ENCODE measurements around the gene PIK3R5.
"Not testable (repeated sequence)": the region's sequence is repeated elsewhere in the genome, so short reads cannot be mapped to it uniquely, and the experiment has no call there.

PIK3R5 gene

GRCh38 chr17:8859027-8859803 is 106.3 kb downstream of the PIK3R5 start:
- DNase-seq (ENCODE audit: low read depth in 2 of 2) = no peak

- DNase-seq (ENCODE audit: low read depth in 2 of 2) = no peak
These were observed 107.6 kb downstream of the PIK3R5 start for GRCh38 chr17:8857919-8858318.

- no peak for DNase-seq (ENCODE audit: low read depth in 2 of 2)
These were observed 108.5 kb downstream of the PIK3R5 start for GRCh38 chr17:8856869-8857575.

- not testable (repeated sequence) for DNase-seq (ENCODE audit: low read depth in 2 of 2)
These were observed 109.3 kb downstream of the PIK3R5 start for GRCh38 chr17:8856205-8856603.

GRCh38 chr17:8855477-8856204 is 109.9 kb downstream of the PIK3R5 start:
- no peak for DNase-seq (ENCODE audit: low read depth in 2 of 2)

- no peak for DNase-seq (ENCODE audit: low read depth in 2 of 2)
These were observed 113.9 kb downstream of the PIK3R5 start for GRCh38 chr17:8851600-8851999.

GRCh38 chr17:8849311-8850041 is 116.0 kb downstream of the PIK3R5 start:
- no peak for DNase-seq (ENCODE audit: low read depth in 2 of 2)

DNA sequence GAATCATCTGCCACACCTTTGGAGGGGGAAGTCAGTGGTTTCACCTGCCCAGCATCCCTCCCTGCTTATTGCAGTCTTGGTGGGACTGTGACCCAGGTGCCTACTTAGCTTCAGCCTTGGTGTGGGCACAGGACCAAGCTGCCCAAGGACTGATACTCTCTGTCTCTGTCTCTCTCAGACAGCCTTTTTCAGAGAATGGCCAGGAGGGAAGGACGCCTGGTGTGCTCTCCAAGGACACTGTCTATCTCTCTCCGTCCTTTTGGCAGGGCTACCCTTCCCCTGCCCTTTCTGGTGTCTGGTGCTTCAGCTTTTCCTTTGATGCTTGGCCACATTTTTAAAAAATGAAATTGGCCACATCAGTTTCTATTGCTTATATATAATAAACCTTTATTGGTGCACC is 117.6 kb downstream of the PIK3R5 start:
- DNase-seq (ENCODE audit: low read depth in 2 of 2) = no peak

DNA sequence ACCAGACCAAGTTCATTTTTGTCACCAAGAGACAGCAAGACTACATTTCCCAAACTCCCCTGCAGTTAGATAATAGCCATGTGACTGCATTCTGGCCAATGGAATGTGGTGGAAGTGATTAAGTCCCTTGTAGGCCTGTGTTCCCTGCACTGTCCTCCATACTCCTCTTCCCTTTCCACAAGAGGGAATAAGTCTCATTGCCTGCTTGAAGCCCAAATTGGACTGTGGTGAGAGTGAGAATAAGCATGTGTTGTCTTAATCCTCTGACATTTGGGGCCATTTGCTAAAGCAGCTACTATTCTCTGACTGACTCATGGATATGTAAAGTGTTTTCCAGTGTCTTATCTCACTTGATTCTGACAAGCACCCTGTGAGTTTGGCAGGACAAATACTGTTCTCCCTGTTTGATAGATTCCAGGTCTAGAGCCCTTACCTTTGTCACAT is 118.7 kb downstream of the PIK3R5 start:
- DNase-seq (ENCODE audit: low read depth in 2 of 2) = no peak

GRCh38 chr17:8844229-8845218 is 121.0 kb downstream of the PIK3R5 start:
- no peak for DNase-seq (ENCODE audit: low read depth in 2 of 2)

DNA sequence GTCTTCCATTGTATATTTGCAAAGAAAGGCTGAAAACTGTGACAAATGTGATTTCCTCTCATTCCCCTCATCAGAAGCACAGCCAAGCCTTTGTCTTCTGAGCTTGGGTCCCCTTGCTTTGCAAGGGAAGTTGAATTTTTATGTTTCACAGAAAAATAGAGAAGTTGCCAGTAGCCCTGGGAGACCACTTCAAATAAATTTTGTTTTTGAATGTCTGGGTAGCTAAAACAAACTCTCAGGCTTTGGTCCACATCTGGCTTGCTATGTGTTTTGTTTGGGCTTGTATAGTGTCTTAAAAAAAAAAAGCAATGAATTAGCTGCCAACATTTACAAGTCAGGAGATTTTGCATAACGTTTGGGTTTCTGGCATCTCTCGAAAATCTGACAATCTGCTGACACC is 122.2 kb downstream of the PIK3R5 start:
- DNase-seq (ENCODE audit: low read depth in 2 of 2) = no peak

DNA sequence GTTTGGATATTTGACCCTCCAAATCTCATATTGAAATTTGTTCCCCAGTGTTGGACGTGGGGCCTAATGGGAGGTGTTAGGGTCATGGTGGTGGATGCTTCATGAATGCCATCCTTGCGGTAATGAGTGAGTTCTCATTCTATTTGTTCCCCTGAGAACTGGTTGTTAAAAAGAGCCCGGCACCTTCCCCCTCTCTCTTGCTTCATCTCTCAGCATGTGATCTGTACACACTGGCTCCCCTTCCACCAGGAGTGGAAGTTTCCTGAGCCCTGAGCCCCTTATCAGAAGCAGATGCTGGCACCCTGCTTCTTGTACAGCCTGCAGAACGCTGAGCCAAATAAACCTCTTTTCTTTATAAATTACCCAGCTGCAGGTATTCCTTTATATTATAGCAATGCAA is 123.7 kb downstream of the PIK3R5 start:
- DNase-seq (ENCODE audit: low read depth in 2 of 2) = no peak

GRCh38 chr17:8839410-8839935 is 126.0 kb downstream of the PIK3R5 start:
- no peak for DNase-seq (ENCODE audit: low read depth in 2 of 2)

DNA sequence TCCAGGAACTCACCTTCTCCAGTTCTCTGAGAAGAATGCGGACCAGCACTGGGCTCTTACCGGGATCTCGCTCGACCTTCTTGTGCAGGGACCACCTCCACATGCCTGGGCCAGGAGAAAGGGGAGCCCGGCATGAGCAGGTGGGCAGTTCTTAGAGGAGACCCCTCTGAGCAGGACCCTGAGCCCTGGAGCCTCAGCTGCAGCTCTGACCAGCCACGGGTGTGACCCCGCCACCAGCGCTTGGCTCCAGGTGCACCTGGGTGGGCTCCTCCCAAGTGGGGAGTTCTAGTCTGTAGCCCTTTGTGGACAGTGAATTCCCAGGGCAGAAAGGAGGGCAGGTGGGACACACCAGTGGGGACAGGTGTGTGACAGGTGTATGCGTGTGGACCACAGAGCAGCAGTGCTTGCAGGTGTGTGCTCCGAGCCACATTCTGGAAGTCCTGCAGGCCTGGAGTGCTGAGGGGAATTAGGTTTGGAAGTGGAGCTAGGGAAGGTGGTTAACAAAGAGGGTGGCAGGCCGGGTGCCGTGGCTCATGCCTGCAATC is 126.9 kb downstream of the PIK3R5 start:
- DNase-seq (ENCODE audit: low read depth in 2 of 2) = no peak

- no peak for DNase-seq (ENCODE audit: low read depth in 2 of 2)
These were observed 127.9 kb downstream of the PIK3R5 start for GRCh38 chr17:8837563-8838075.

GRCh38 chr17:8836821-8837562 is 128.5 kb downstream of the PIK3R5 start:
- DNase-seq (ENCODE audit: low read depth in 2 of 2) = no peak

DNA sequence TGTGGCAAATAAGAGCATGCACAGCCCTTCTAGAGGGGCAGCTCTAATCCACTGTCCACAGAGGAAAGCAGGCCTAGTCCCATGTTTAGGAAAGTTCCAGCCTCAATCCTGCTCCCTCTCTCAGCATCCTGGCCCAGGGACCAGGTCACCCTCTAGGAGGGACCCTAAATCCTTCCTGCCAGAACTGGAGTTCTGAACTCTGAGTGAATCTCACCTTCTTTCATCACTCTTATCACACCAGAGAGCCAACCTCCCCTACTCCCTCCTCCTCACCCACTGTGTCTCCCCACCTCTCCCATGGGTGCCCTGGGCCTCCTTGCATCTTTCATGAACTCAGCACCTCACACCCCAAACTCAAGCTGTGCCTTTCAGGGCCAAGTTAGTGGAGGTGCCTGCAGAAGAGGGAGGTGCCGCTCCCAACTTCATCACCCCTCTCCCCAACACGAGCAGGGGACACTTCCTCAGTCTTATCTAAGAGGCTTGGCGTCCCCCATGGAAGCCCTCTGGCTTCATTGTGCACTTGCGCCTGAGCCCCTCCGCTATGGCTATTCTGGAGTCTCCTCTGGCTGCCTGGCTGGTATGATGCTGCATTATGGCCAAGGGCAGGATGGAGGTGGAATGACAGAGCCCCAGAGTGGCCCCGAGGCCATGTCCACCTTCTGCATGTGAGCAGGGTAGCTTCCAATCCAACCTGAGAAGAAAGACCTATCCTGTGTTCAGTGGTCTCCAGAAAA is 129.7 kb downstream of the PIK3R5 start:
- DNase-seq (ENCODE audit: low read depth in 2 of 2) = no peak

DNA sequence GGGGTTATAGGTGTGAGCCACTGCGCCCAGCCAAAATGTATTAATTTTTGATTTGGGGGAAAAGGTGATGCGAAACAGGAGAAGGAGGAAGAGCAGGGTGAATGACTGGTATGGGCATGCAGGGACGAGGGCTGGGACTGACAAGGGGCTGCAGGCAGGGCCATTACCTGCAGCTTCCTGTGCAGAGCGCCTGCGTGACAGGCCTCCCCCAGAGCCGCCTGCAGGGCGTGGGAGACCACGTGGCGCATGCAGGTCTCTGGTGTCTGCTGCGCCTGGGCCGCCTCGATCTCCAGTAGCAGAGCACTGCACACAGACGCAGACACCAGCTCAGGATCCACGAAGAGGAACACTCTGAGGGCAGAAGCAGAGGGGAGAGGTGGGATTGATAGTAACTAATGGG is 130.4 kb downstream of the PIK3R5 start:
- DNase-seq (ENCODE audit: low read depth in 2 of 2) = no peak
